ENCODE results near the gene TSPEAR.

Gene TSPEAR

GRCh38 chr21:44739316-44739715 is 27.9 kb upstream of the TSPEAR start:
- DNase-seq = no peak

- no peak for DNase-seq
These were observed 27.2 kb upstream of the TSPEAR start for GRCh38 chr21:44738621-44739020.

- DNase-seq = no peak
These were observed 26.5 kb upstream of the TSPEAR start for GRCh38 chr21:44737706-44738354.

GRCh38 chr21:44736291-44737004 is 25.1 kb upstream of the TSPEAR start:
- no peak for DNase-seq

- DNase-seq = no peak
These were observed 24.4 kb upstream of the TSPEAR start for GRCh38 chr21:44735821-44736220.

GRCh38 chr21:44734841-44735240 is 23.5 kb upstream of the TSPEAR start:
- no peak for DNase-seq

- no peak for DNase-seq
These were observed 22.8 kb upstream of the TSPEAR start for GRCh38 chr21:44734026-44734745.

- no peak for DNase-seq
These were observed 21.6 kb upstream of the TSPEAR start for GRCh38 chr21:44732956-44733355.

GRCh38 chr21:44732263-44732662 is 20.9 kb upstream of the TSPEAR start:
- DNase-seq = no peak

- DNase-seq = no peak
These were observed 19.7 kb upstream of the TSPEAR start for GRCh38 chr21:44730951-44731579.

- DNase-seq = no peak
These were observed 18.6 kb upstream of the TSPEAR start for GRCh38 chr21:44730028-44730395.

GRCh38 chr21:44729336-44730027 is 18.1 kb upstream of the TSPEAR start:
- DNase-seq = no peak

GRCh38 chr21:44728716-44729115 is 17.3 kb upstream of the TSPEAR start:
- DNase-seq = no peak

- DNase-seq = no peak
These were observed 16.4 kb upstream of the TSPEAR start for GRCh38 chr21:44727757-44728156.

GRCh38 chr21:44727321-44727720 is 15.9 kb upstream of the TSPEAR start:
- DNase-seq = no peak

GRCh38 chr21:44726826-44727225 is 15.5 kb upstream of the TSPEAR start:
- no peak for DNase-seq

- no peak for DNase-seq
These were observed 13.6 kb upstream of the TSPEAR start for GRCh38 chr21:44724926-44725325.

GRCh38 chr21:44724196-44724595 is 12.8 kb upstream of the TSPEAR start:
- DNase-seq = no peak

- no peak for DNase-seq
These were observed 12.1 kb upstream of the TSPEAR start for GRCh38 chr21:44723177-44724131.

- DNase-seq = no peak
These were observed 11.4 kb upstream of the TSPEAR start for GRCh38 chr21:44722731-44723130.

GRCh38 chr21:44720170-44720569 is 8.8 kb upstream of the TSPEAR start:
- DNase-seq = no peak

- DNase-seq = no peak
These were observed 7.2 kb upstream of the TSPEAR start for GRCh38 chr21:44718571-44718970.
